K562 (cell line): ENCODE data around the gene ATP2A1. TPM values are rescaled to one million over a fixed set of nuclear protein-coding genes. Genes with fewer than 3 reads are reported as not detected.

Experiments used
- BDP1 ChIP-seq: IDR thresholded peaks from 3 replicates; pipeline ENCODE4 v1.6.1; 2011; ENCODE audit not compliant: insufficient read length, insufficient read depth
- CEBPB ChIP-seq: fragments of 450-650 bp; IDR thresholded peaks from 2 replicates; pipeline ENCODE4 v1.6.1; 2016; ENCODE audit warnings: missing genetic modification characterization, missing compliant biosample characterization
- FOXA3 ChIP-seq, 2 experiments: fragments of 450-650 bp in 1 of 2; sonication (generic) in 1 of 2; formaldehyde crosslinking; IDR thresholded peaks in 1 of 2; conservative IDR thresholded peaks in 1 of 2; 2 replicates each; pipeline versions ENCODE4 v1.4.0 to v1.8.0; 2020 to 2022; ENCODE audit warnings: mild to moderate bottlenecking in 2 of 2, missing genetic modification reagents in 1 of 2
- MAFG ChIP-seq: fragments of 450-650 bp; conservative IDR thresholded peaks from 2 replicates; pipeline ENCODE4 v1.6.1; 2016; ENCODE audit warnings: missing genetic modification characterization, missing compliant biosample characterization
- MIER1 ChIP-seq: fragments of 450-650 bp; IDR thresholded peaks from 2 replicates; pipeline ENCODE4 v1.6.1; 2016; ENCODE audit warnings: antibody characterized with exemption, mild to moderate bottlenecking, low read depth
- MYNN ChIP-seq, 2 experiments: sonication (generic); formaldehyde crosslinking in 1 of 2; IDR thresholded peaks; 2 replicates each; pipeline versions ENCODE4 v1.5.0 to v1.6.1; 2016 to 2020; ENCODE audit warnings: antibody characterized with exemption in 1 of 2, missing genetic modification reagents in 1 of 2
- NFIC ChIP-seq: fragments of 450-650 bp; IDR thresholded peaks from 2 replicates; pipeline ENCODE4 v1.6.1; 2017; ENCODE audit warnings: mild to moderate bottlenecking, inconsistent platforms
- PHF8 ChIP-seq: fragments of 200-600 bp; sonication (generic); IDR thresholded peaks from 2 replicates; pipeline ENCODE4 v1.6.1; 2012; ENCODE audit warnings: mixed run types, mild to moderate bottlenecking, inconsistent platforms, low read length, moderate library complexity, borderline replicate concordance
- SMARCA5 ChIP-seq: fragments of 450-650 bp; IDR thresholded peaks from 2 replicates; pipeline ENCODE4 v1.6.1; 2016
- SP1 ChIP-seq: sonication (generic); formaldehyde crosslinking; IDR thresholded peaks from 2 replicates; pipeline ENCODE4 v1.8.1; 2022; ENCODE audit warnings: mild to moderate bottlenecking, missing genetic modification reagents
- SP2 ChIP-seq: IDR thresholded peaks from 2 replicates; pipeline ENCODE4 v1.6.1; 2011; ENCODE audit warnings: mild to moderate bottlenecking, low read depth, low read length, moderate library complexity; ENCODE audit not compliant: poor library complexity, severe bottlenecking; ENCODE audit errors: extremely low read depth
- ZNF586 ChIP-seq: fragments of 450-650 bp; formaldehyde crosslinking; conservative IDR thresholded peaks from 2 replicates; pipeline ENCODE4 v1.4.0; 2020; ENCODE audit warnings: mild to moderate bottlenecking, moderate library complexity
- ZNF75A ChIP-seq: fragments of 450-650 bp; formaldehyde crosslinking; IDR thresholded peaks from 2 replicates; pipeline ENCODE4 v1.4.0; 2020; ENCODE audit warnings: mild to moderate bottlenecking
- ZNF766 ChIP-seq: fragments of 200-800 bp; sonication (Bioruptor generic); conservative IDR thresholded peaks from 2 replicates; pipeline ENCODE4 v1.6.1; 2016; ENCODE audit warnings: missing genetic modification characterization, missing compliant biosample characterization
- polyA plus RNA-seq, 8 experiments: library from polyadenylated mRNA; depleted of rRNA in 4 of 8; stranded (reverse) in 5 of 8; unstranded in 3 of 8; fragments of >200 nt; fragmentation: Nextera tagmentation in 2 of 8; fragmentation: Illumina TruSeq in 1 of 8; extraction: Ambion mirVana in 2 of 8; extraction: Trizol in 1 of 8; gene quantifications; 2 replicates each; pipeline versions ENCODE4 v1.2.1 to v1.2.3, GENCODE V29; 2011 to 2014; ENCODE audit warnings: inconsistent platforms in 1 of 8, missing spikeins in 1 of 8
- total RNA-seq, 7 experiments: library from RNA; depleted of rRNA in 6 of 7; stranded (reverse); fragments of >200 nt in 6 of 7; fragmentation: Illumina TruSeq in 2 of 7; extraction: Trizol in 2 of 7; gene quantifications; 2 replicates each; pipeline versions ENCODE4 v1.2.1 to v1.2.3, GENCODE V29; 2011 to 2021; ENCODE audit warnings: low replicate concordance in 1 of 7
- TF ChIP-seq, protein P1 (sequence below): fragments of 250-450 bp; sonication (Bioruptor Pico); IDR thresholded peaks from 2 replicates; pipeline ENCODE4 v1.5.0; 2021
- TF ChIP-seq, protein P2 (sequence below): sonication (generic); formaldehyde crosslinking; IDR thresholded peaks from 2 replicates; pipeline ENCODE4 v1.8.1; 2022; ENCODE audit warnings: missing genetic modification reagents
- TF ChIP-seq, protein P3 (sequence below): fragments of 450-650 bp; IDR thresholded peaks from 2 replicates; pipeline ENCODE4 v1.6.1; 2016; ENCODE audit warnings: antibody characterized with exemption
- TF ChIP-seq, protein P4 (sequence below): fragments of 250-450 bp; sonication (Bioruptor Pico); IDR thresholded peaks from 2 replicates; pipeline ENCODE4 v1.4.0; 2020

Gene ATP2A1
- total and polyA plus RNA-seq, 9 of the 15 experiments (the other 6 are each of a cell fraction or from before 2014, with no cell fraction given), result 0.25 to 2.6 (median 0.65) TPM

DNA sequence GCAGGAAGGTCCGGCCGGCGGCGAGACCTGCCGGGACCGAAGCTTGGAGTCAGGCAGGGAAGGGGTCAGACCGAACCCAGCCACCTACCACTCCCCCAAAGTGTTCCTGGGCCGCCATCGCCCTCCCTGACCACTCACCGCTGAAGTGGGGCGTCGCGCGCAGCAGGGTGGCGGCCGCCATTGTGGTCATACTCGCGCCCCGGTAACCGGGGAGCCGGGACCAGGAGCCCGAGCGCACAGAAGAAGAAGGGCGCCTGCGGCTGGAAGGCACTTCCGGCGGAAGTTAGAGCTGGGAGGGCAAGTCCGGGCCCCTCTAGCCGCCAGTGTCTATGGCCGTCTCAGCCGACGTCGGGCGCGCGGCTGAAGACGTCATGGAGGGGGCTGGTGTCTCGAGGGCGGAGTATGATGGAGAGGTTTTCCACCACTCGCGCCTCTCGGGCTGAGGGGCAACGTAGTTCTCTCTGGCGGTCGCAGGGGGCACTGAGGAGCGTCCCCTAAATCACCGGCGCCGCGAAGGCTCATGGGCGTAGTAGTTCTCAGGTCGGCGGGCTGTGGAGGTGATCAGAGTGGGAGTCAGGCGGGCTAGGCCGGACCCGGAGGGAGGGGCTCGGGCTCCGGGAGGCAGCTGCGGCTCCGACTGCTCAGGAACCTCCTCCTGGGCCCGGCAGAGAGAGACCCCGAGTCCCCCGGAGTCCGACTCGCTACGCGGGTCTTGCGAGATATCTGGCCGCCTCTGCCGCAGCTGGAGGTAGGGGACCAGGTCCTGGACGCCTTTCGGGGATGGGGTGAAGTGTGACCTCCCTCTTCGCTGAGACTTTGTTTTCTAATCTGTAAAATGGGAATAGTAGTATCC is 32.0 kb upstream of the ATP2A1 start, which contains the start of gene TUFM (continued):
- TF ChIP-seq, protein P1, sequence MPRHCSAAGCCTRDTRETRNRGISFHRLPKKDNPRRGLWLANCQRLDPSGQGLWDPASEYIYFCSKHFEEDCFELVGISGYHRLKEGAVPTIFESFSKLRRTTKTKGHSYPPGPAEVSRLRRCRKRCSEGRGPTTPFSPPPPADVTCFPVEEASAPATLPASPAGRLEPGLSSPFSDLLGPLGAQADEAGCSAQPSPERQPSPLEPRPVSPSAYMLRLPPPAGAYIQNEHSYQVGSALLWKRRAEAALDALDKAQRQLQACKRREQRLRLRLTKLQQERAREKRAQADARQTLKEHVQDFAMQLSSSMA (CRISPR knock-in tag), result no peak
- TF ChIP-seq SP1 (CRISPR knock-in tag) (peak; percentile 90), SP2 (peak; percentile 97), CEBPB (tag) (no peak), ZNF75A (CRISPR knock-in tag) (no peak), ZNF766 (CRISPR knock-in tag) (peak; percentile 90; the same call in 1 of the 2 replicates), MIER1 (no peak), BDP1 (no peak), MAFG (tag) (no peak), SMARCA5 (peak; percentile 96), NFIC (no peak; the same call in 1 of the 2 replicates), MYNN (IDR thresholded peaks at IDR 0.05) (0 out of 2 replicates have a peak, but pooled peaks have one; percentile 17), MYNN (CRISPR knock-in tag; IDR thresholded peaks at IDR 0.05) (no peak), PHF8 (peak; percentile 82), ZNF586 (CRISPR knock-in tag) (no peak), FOXA3 (CRISPR knock-in tag; conservative IDR thresholded peaks at IDR 0.05 in 1 of 2, IDR thresholded peaks at IDR 0.05 in 1 of 2) (peak in 1 of 2 experiments; percentile 69; a peak in 1 of 4 replicates)
- TF ChIP-seq, protein P2, sequence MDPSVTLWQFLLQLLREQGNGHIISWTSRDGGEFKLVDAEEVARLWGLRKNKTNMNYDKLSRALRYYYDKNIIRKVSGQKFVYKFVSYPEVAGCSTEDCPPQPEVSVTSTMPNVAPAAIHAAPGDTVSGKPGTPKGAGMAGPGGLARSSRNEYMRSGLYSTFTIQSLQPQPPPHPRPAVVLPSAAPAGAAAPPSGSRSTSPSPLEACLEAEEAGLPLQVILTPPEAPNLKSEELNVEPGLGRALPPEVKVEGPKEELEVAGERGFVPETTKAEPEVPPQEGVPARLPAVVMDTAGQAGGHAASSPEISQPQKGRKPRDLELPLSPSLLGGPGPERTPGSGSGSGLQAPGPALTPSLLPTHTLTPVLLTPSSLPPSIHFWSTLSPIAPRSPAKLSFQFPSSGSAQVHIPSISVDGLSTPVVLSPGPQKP, result no peak
- TF ChIP-seq, protein P3, sequence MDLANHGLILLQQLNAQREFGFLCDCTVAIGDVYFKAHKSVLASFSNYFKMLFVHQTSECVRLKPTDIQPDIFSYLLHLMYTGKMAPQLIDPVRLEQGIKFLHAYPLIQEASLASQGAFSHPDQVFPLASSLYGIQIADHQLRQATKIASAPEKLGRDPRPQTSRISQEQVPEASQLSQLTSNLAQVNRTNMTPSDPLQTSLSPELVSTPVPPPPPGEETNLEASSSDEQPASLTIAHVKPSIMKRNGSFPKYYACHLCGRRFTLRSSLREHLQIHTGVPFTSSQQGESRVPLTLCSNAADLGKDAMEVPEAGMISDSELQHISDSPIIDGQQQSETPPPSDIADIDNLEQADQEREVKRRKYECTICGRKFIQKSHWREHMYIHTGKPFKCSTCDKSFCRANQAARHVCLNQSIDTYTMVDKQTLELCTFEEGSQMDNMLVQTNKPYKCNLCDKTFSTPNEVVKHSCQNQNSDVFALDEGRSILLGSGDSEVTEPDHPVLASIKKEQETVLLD, result peak; percentile 87
- TF ChIP-seq, protein P4, sequence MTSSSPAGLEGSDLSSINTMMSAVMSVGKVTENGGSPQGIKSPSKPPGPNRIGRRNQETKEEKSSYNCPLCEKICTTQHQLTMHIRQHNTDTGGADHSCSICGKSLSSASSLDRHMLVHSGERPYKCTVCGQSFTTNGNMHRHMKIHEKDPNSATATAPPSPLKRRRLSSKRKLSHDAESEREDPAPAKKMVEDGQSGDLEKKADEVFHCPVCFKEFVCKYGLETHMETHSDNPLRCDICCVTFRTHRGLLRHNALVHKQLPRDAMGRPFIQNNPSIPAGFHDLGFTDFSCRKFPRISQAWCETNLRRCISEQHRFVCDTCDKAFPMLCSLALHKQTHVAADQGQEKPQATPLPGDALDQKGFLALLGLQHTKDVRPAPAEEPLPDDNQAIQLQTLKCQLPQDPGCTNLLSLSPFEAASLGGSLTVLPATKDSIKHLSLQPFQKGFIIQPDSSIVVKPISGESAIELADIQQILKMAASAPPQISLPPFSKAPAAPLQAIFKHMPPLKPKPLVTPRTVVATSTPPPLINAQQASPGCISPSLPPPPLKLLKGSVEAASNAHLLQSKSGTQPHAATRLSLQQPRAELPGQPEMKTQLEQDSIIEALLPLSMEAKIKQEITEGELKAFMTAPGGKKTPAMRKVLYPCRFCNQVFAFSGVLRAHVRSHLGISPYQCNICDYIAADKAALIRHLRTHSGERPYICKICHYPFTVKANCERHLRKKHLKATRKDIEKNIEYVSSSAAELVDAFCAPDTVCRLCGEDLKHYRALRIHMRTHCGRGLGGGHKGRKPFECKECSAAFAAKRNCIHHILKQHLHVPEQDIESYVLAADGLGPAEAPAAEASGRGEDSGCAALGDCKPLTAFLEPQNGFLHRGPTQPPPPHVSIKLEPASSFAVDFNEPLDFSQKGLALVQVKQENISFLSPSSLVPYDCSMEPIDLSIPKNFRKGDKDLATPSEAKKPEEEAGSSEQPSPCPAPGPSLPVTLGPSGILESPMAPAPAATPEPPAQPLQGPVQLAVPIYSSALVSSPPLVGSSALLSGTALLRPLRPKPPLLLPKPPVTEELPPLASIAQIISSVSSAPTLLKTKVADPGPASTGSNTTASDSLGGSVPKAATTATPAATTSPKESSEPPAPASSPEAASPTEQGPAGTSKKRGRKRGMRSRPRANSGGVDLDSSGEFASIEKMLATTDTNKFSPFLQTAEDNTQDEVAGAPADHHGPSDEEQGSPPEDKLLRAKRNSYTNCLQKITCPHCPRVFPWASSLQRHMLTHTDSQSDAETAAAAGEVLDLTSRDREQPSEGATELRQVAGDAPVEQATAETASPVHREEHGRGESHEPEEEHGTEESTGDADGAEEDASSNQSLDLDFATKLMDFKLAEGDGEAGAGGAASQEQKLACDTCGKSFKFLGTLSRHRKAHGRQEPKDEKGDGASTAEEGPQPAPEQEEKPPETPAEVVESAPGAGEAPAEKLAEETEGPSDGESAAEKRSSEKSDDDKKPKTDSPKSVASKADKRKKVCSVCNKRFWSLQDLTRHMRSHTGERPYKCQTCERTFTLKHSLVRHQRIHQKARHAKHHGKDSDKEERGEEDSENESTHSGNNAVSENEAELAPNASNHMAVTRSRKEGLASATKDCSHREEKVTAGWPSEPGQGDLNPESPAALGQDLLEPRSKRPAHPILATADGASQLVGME (CRISPR knock-in tag), result no peak; the same call in 1 of the 2 replicates
